RWPE2 (cell line): ENCODE data around the gene RARS2.

Experiments used
- ATAC-seq: fragments of 200-7000 bp; cut with Tn5 transposase; 3 replicates; pipeline ENCODE4 v1.9.1; 2021; ENCODE audit warnings: low read depth
- DNase-seq: peaks from one replicate; pipeline ENCODE4 v3.0.0-alpha.2; 2020; ENCODE audit warnings: low spot score
- H3K27ac ChIP-seq: fragments of 450-650 bp; 2 replicates; pipeline ENCODE4 v1.5.1; 2017; ENCODE audit warnings: mild to moderate bottlenecking; ENCODE audit not compliant: poor library complexity, severe bottlenecking
- H3K27me3 ChIP-seq: fragments of 250-450 bp; sonication (Bioruptor Pico); 2 replicates; pipeline ENCODE4 v1.5.1; 2021; ENCODE audit warnings: mild to moderate bottlenecking, moderate library complexity; ENCODE audit not compliant: insufficient read depth, poor library complexity, severe bottlenecking
- H3K36me3 ChIP-seq: fragments of 250-450 bp; sonication (Bioruptor Pico); 2 replicates; pipeline ENCODE4 v1.5.1; 2020; ENCODE audit warnings: low read depth, mild to moderate bottlenecking, moderate library complexity
- H3K4me1 ChIP-seq: fragments of 250-450 bp; sonication (Bioruptor Pico); 2 replicates; pipeline ENCODE4 v1.5.1; 2021; ENCODE audit warnings: mild to moderate bottlenecking, moderate library complexity; ENCODE audit not compliant: insufficient read depth, poor library complexity, severe bottlenecking
- H3K4me3 ChIP-seq: fragments of 250-450 bp; sonication (Bioruptor Pico); 2 replicates; pipeline ENCODE4 v1.5.1; 2021; ENCODE audit warnings: mild to moderate bottlenecking, moderate library complexity; ENCODE audit not compliant: severe bottlenecking
- H3K9me3 ChIP-seq: fragments of 250-450 bp; sonication (Bioruptor Pico); 2 replicates; pipeline ENCODE4 v1.5.1; 2021; ENCODE audit warnings: mild to moderate bottlenecking, moderate library complexity; ENCODE audit not compliant: severe bottlenecking
- TF ChIP-seq, protein P1 (sequence below): fragments of 450-650 bp; IDR thresholded peaks from one replicate; pipeline ENCODE4 v1.5.1; 2017; ENCODE audit warnings: mild to moderate bottlenecking, moderate library complexity; ENCODE audit not compliant: poor library complexity, severe bottlenecking

RARS2 gene

DNA sequence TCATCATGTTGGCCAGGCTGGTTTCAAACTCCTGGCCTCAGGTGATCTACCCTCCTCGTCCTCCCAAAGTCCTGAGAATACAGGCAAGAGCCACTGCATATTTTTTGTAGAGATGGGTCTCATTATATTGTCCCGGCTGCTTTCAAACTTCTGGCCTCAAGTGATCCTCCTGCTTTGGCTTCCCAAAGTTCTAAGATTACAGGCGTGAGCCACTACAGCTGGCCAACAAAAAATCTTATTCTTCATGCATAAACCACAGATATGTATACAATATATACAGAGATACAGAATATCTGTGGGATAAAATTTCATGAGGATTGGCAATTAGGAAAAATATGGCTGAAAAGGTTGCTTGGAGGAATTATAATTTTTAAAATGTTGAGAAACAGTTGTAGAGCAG is 67.1 kb downstream of the RARS2 start:
- no peaks in the 10 kb centered on the region for H3K9me3 ChIP-seq
- TF ChIP-seq, protein P1, sequence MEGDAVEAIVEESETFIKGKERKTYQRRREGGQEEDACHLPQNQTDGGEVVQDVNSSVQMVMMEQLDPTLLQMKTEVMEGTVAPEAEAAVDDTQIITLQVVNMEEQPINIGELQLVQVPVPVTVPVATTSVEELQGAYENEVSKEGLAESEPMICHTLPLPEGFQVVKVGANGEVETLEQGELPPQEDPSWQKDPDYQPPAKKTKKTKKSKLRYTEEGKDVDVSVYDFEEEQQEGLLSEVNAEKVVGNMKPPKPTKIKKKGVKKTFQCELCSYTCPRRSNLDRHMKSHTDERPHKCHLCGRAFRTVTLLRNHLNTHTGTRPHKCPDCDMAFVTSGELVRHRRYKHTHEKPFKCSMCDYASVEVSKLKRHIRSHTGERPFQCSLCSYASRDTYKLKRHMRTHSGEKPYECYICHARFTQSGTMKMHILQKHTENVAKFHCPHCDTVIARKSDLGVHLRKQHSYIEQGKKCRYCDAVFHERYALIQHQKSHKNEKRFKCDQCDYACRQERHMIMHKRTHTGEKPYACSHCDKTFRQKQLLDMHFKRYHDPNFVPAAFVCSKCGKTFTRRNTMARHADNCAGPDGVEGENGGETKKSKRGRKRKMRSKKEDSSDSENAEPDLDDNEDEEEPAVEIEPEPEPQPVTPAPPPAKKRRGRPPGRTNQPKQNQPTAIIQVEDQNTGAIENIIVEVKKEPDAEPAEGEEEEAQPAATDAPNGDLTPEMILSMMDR, result no peak
- no peaks in the 10 kb centered on the region for H3K27me3 ChIP-seq
- no peak for ATAC-seq
- H3K4me3 ChIP-seq, result no peak overlapping the region
- DNase-seq, result no peak
- no peaks in the 10 kb centered on the region for H3K4me1 ChIP-seq
- H3K27ac ChIP-seq, result no peak overlapping the region
- peaks cover 62% of the 10 kb centered on the region for H3K36me3 ChIP-seq

- ATAC-seq (no peak), DNase-seq (no peak)
- Histone ChIP-seq H3K27ac (no peak overlapping the region), H3K9me3 (no peaks in the 10 kb centered on the region), H3K4me1 (no peaks in the 10 kb centered on the region), H3K27me3 (no peaks in the 10 kb centered on the region), H3K4me3 (no peak overlapping the region), H3K36me3 (peaks cover 77% of the 10 kb centered on the region)
- TF ChIP-seq, protein P1, result no peak
Measured at GRCh38 chr6:87518453-87518852, 71.3 kb downstream of the RARS2 start.

DNA sequence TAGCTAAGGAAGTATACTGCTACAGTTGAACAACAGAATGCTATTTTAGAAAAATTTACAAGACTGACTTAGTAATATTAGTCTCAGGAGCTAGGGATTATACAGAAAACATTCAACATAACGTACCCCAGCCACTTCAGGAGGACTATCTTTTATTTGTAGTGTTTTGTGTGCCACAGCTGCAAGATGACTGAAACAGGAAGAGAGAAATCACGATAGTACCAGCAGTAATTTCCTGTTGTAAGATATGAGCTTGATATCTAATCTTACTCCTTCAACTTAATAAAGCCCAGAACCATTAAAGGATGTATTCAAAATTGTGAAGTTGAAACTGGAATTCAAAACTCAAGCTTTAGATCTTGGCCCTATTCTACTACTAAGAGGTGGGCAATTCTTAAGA is 75.0 kb downstream of the RARS2 start:
- no peak for DNase-seq
- Histone ChIP-seq H3K27ac (no peak overlapping the region), H3K9me3 (no peaks in the 10 kb centered on the region)

DNA sequence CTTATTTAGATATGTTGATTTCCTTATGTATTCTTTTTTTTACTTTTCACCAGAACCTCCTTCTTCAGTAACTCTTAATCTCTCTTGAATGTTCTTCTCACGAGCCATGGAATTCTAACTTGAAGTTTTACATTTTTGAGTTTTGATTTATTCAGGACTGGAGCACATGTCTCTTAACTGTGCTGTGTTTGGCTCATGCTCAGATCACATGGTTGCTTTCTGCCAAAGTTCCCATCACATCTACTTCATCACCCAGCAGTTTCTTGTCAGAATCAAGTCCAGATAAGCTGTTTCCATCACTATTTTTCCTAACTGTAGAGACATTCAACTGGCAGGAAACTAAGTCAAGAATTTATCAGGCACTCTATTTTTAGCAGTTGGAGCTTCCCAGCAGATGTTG is 85.3 kb downstream of the RARS2 start:
- Histone ChIP-seq H3K36me3 (peaks cover 68% of the 10 kb centered on the region), H3K4me3 (no peak overlapping the region), H3K27ac (no peak overlapping the region), H3K27me3 (no peaks in the 10 kb centered on the region), H3K9me3 (no peaks in the 10 kb centered on the region), H3K4me1 (no peaks in the 10 kb centered on the region)
- ATAC-seq, result no peak; the same call in 2 of the 3 replicates
- TF ChIP-seq, protein P1, result no peak
- DNase-seq, result no peak

More for the DNA sequence above, 75.0 kb downstream of the RARS2 start:
- Histone ChIP-seq H3K4me1 (no peaks in the 10 kb centered on the region), H3K4me3 (no peak overlapping the region), H3K36me3 (peaks cover 89% of the 10 kb centered on the region), H3K27me3 (no peaks in the 10 kb centered on the region)
- no peak for ATAC-seq
- TF ChIP-seq, protein P1, result no peak

DNA sequence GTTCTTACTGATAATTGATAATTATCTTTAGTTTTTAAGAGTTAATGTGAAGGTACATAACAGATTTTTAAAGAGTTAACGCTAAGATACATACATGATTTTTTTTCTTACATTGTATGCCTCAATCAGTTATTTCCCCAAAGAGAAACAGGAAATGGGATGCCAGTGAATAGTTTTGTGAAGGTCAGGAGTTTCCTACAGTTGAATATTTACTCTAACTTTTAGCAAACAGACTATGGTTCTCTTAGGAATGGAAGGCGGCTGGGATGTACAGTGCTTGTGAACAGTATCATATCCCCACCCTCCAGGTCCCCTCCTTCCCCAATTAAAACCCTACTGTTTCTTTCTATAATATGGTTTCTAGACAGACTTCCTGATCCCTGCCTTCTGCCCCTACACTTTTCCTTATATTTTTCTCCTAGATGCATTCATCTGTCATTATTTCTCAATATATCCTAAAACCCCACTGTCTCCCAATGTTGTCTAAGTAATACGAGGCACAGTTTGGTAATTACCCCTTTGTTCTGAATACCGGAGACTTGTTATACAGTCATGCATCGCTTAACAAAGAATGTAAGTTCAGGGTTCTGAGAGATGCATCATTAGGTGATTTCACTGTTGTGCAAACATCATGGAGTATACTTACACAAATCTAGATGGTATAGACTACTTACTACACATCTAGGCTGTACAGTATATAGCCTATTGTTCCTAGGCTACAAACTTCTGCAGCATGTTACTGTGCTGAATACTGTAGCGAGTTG is 87.8 kb downstream of the RARS2 start:
- no peak overlapping the region for H3K4me3 ChIP-seq
- no peak overlapping the region for H3K27ac ChIP-seq
- TF ChIP-seq, protein P1, result no peak
- no peaks in the 10 kb centered on the region for H3K9me3 ChIP-seq
- no peaks in the 10 kb centered on the region for H3K27me3 ChIP-seq
- H3K36me3 ChIP-seq, result peaks cover 46% of the 10 kb centered on the region
- ATAC-seq, result peak; percentile 38; the same call in 1 of the 3 replicates
- no peaks in the 10 kb centered on the region for H3K4me1 ChIP-seq
- no peak for DNase-seq
